GM19438 (cell line): ENCODE measurements around the gene ADGRL1.
"Not testable (repeated sequence)": the region's sequence is repeated elsewhere in the genome, so short reads cannot be mapped to it uniquely, and the experiment has no call there.

ENCODE experiments used
- ATAC-seq: cut with Tn5 transposase; IDR thresholded peaks from one replicate; pipeline ENCODE4 v1.9.1; 2021; ENCODE audit warnings: low read depth; ENCODE audit not compliant: unreplicated experiment

Gene ADGRL1

GRCh38 chr19:14221345-14221744 lies 15.4 kb upstream of the ADGRL1 start:
- not testable (repeated sequence) for ATAC-seq

GRCh38 chr19:14218620-14219330 lies 12.8 kb upstream of the ADGRL1 start:
- no peak for ATAC-seq

GRCh38 chr19:14217886-14218285 lies 11.9 kb upstream of the ADGRL1 start:
- not testable (repeated sequence) for ATAC-seq

- ATAC-seq, result no peak
Observed at GRCh38 chr19:14214580-14214979, 8.6 kb upstream of the ADGRL1 start.

GRCh38 chr19:14210182-14210581 lies 4.2 kb upstream of the ADGRL1 start:
- not testable (repeated sequence) for ATAC-seq

- not testable (repeated sequence) for ATAC-seq
Observed at GRCh38 chr19:14209401-14209800, 3.4 kb upstream of the ADGRL1 start.

- ATAC-seq, result not testable (repeated sequence)
Observed at GRCh38 chr19:14208496-14208895, 2.5 kb upstream of the ADGRL1 start.

- ATAC-seq, result not testable (repeated sequence)
Observed at GRCh38 chr19:14207796-14208195, 1.8 kb upstream of the ADGRL1 start.

GRCh38 chr19:14206737-14207726 lies 1.1 kb upstream of the ADGRL1 start:
- ATAC-seq, result not testable (repeated sequence)

GRCh38 chr19:14206308-14206707 lies 339 bp upstream of the ADGRL1 start:
- not testable (repeated sequence) for ATAC-seq

- not testable (repeated sequence) for ATAC-seq
Observed at GRCh38 chr19:14204676-14205451, 1.1 kb downstream of the ADGRL1 start.

GRCh38 chr19:14204219-14204618 lies 1.8 kb downstream of the ADGRL1 start:
- not testable (repeated sequence) for ATAC-seq

- not testable (repeated sequence) for ATAC-seq
Observed at GRCh38 chr19:14203788-14204187, 2.2 kb downstream of the ADGRL1 start.

- ATAC-seq, result no peak
Observed at GRCh38 chr19:14203177-14203576, 2.8 kb downstream of the ADGRL1 start.

- not testable (repeated sequence) for ATAC-seq
Observed at GRCh38 chr19:14201481-14201880, 4.5 kb downstream of the ADGRL1 start.

GRCh38 chr19:14200147-14200841 lies 5.7 kb downstream of the ADGRL1 start:
- ATAC-seq, result not testable (repeated sequence)

GRCh38 chr19:14198384-14199376 lies 7.3 kb downstream of the ADGRL1 start:
- no peak for ATAC-seq

- no peak for ATAC-seq
Observed at GRCh38 chr19:14197882-14198281, 8.1 kb downstream of the ADGRL1 start.

GRCh38 chr19:14197288-14197687 lies 8.7 kb downstream of the ADGRL1 start:
- ATAC-seq, result not testable (repeated sequence)
